Measurements from ENCODE around the gene ZBTB49.

The ZBTB49 gene

GRCh38 chr4:4281787-4282186, 8.3 kb upstream of the ZBTB49 start:
- no peak for FAIRE-seq

- no peak for FAIRE-seq
Measured at GRCh38 chr4:4284827-4285618, 5.0 kb upstream of the ZBTB49 start.

GRCh38 chr4:4288098-4288497, 2.0 kb upstream of the ZBTB49 start:
- no peak for FAIRE-seq

DNA sequence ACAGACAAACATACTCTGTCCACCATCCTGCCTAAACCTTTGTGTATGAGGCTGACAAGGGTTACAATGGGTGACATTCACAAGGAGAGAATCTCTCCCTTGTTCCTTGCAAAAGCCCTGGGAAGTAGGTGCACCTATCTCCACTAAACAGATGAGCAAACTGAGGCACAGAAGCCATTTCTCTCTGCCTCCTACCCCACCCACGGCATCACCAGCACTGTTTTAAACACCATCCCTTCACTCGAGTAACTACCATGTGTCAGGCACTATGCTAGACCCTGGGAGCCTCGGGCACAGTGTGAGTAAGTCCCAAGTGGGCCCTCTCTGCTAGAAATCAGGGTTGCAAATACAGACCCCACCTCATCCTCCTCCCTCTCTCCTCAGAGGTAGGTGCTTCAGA, 996 bp upstream of the ZBTB49 start:
- no peak for FAIRE-seq

DNA sequence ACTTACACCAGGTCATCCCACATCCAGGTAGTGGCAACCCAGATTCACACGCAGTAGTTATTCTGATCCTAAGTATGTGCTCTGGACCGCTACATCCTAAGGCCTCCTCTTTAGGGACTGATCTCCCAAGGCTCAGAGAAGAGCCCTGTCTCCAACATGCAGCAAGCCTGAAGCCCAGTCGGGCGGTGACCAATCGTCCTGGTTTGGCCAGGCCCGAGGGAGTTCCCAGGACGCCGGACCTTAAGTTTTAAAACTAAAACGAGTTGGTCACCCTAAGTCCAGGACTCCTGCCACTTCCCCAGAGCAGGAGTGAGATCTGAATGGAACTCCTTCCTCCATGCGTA, 482 bp upstream of the ZBTB49 start:
- no peak for FAIRE-seq

DNA sequence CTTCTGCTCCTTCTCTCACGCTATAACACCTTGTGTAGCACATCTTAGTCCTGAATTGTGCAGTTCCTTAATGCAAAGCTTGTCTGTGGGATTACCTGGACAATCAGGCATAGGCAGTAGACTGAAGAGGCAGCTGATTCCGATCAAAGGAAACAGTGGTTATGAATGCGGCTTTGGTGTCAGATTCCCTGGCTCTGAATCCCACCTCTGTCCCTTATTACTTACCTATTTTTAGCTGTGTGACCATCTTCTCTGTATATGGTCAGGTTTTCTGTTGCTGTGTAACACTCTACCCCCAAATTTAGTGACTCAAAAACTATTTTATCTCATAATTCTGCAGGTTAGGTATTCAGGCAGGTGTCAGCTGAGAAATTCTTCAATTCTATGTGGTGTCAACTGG, 3.2 kb downstream of the ZBTB49 start:
- no peak for FAIRE-seq

- FAIRE-seq = no peak
Measured at GRCh38 chr4:4296283-4296846, 6.3 kb downstream of the ZBTB49 start.

DNA sequence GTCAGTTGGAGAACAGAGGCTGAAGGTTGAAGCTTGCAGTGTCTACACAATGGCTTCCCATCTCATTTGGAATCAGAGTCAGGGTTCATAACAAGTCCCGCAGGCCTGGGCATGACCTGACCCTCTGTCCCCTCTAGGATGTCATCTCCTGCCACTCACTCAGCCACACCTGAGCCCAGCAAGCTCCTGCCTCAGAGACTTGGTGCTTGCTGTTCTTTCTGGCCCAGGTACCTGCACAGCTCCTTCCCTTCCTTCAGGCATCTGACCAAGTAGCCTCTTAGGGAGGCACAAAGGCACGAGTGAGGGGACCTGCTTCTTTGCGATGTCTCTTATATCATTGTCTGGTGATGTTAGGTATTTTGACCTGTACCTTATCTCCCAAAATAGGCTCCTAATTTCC, 9.0 kb downstream of the ZBTB49 start:
- FAIRE-seq = no peak

DNA sequence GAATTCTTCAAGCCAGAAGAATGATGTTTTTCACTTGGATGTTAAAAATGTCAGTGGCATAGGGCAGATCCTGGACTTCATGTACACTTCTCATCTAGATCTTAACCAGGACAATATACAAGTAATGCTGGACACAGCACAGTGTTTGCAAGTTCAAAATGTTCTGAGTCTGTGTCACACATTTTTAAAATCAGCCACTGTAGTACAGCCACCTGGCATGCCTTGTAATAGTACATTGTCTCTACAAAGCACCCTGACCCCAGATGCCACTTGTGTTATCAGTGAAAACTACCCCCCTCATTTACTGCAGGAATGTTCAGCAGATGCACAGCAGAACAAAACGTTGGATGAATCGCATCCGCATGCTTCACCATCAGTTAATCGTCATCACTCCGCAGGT, 11.9 kb downstream of the ZBTB49 start:
- FAIRE-seq = no peak

DNA sequence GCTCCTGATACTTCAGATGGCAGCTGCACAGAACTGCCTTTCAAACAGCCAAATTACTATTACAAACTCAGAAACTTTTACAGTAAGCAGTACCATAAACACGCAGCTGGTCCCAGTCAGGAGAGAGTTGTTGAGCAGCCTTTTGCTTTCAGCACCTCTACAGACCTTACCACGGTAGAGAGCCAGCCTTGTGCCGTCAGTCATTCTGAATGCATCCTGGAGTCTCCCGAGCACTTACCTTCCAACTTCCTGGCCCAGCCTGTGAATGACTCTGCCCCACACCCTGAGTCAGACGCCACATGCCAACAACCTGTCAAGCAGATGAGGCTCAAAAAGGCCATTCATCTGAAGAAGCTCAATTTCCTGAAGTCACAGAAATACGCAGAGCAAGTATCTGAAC, 12.4 kb downstream of the ZBTB49 start:
- no peak for FAIRE-seq

GRCh38 chr4:4306920-4307319, 16.9 kb downstream of the ZBTB49 start:
- FAIRE-seq = no peak

GRCh38 chr4:4308800-4309441, 18.9 kb downstream of the ZBTB49 start:
- FAIRE-seq = no peak

DNA sequence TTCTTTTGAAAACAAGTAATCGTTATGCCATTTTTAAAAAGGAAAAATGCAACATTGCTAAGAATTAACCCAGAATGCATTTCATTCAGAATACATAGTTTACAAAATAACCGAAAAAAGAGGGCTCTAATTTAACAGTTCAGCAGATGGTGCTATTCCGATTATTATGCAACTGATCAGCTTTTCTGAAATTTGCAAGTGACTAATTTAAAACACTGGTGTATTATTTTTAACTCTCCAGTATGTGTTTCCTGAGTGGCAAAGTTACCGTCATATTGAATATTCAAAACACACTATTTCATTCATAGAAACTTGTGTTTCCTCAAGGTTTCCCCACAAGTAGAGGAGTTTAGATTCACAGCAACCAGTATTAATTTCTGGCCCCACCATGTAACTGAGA, 21.1 kb downstream of the ZBTB49 start:
- no peak for FAIRE-seq

DNA sequence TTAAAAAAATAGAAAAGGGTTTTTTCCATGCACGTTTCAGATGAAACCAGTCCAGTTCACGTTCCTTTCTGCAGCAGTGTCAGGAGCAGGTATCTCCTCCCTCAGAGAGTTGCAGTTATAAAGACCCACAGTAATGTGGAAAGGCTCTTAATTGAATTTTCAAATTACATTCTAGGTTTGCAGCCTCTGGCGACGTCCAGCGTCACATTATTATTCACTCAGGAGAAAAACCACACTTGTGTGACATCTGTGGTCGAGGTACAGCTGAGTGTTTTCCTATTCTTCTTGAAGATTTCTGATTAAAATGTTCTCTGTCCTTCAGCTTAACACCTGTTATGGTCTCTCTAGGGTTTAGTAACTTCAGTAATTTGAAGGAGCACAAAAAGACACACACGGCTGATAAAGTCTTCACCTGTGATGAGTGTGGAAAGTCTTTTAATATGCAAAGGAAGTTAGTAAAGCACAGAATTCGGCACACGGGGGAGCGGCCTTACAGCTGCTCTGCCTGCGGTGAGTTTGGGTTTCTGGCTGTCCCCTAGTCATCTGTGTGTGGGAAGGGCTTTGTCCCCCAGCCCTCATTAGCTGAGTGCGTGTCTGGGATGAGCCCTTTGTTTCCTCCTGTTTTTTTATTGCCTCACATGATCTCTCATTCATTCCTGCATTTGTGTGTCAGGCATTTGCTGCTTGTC, 25.6 kb downstream of the ZBTB49 start:
- FAIRE-seq = no peak

DNA sequence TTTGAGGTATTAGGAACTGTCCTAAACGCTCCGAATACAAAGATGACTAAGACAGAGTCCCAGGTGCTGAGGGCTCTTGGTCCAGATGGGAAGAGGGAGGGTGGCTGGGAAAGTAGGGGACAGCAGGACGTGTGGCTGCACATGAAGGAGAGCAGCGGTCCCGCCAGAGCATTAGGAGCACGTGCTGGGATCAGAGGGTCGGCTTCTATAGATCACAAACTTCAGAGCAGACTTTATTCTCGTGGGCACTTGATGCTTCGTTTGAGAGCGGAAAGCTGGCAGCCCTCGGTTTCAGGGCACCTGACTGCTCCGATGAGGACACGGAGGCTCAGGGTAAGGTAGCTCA, 26.1 kb downstream of the ZBTB49 start:
- no peak for FAIRE-seq

DNA sequence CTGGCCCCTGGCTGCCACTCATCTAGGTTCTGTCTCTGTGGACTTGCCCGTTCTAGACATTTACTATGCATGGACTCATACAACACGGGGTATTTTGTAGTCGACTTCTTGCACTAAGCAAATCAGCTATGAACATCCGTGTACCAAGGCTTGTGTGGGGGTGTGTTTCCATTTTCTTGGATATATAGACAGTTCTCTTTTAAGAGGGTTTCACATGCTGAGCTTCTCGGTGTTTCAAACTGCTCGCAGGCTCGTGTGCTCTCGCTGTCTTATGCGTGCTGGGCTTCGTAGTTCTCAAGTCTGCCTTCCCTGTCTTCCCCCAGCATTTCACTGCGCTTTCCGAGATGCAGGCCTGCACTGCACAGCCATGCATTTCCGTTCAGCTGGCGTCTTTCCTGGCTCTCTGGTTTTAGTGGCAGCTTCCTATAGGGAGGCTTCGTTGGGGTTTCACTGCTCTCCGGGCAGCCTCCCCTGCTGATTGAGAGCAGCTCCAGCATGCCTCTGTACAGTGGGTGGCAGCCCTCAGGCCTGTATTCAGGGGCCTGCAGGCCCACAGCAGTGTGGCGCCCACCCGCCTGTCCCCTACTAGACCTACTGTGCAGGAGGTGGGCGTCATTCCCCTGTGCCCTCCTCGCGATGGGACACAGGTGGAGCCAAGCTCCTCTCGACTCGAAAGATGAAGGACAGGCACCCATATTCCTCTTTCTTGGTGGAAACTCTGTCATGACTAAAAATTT, 27.6 kb downstream of the ZBTB49 start:
- FAIRE-seq = no peak

DNA sequence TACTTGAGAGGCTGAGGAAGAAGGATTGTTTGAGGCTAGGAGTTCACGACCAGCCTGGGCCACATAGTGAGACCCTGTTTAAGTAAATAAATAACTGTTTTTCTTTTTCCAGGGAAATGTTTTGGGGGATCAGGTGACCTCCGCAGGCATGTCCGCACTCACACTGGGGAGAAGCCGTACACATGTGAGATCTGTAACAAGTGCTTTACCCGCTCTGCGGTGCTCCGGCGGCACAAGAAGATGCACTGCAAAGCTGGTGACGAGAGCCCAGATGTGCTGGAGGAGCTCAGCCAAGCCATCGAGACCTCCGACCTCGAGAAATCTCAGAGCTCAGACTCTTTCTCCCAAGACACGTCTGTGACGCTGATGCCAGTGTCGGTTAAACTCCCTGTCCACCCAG, 30.5 kb downstream of the ZBTB49 start:
- no peak for FAIRE-seq

DNA sequence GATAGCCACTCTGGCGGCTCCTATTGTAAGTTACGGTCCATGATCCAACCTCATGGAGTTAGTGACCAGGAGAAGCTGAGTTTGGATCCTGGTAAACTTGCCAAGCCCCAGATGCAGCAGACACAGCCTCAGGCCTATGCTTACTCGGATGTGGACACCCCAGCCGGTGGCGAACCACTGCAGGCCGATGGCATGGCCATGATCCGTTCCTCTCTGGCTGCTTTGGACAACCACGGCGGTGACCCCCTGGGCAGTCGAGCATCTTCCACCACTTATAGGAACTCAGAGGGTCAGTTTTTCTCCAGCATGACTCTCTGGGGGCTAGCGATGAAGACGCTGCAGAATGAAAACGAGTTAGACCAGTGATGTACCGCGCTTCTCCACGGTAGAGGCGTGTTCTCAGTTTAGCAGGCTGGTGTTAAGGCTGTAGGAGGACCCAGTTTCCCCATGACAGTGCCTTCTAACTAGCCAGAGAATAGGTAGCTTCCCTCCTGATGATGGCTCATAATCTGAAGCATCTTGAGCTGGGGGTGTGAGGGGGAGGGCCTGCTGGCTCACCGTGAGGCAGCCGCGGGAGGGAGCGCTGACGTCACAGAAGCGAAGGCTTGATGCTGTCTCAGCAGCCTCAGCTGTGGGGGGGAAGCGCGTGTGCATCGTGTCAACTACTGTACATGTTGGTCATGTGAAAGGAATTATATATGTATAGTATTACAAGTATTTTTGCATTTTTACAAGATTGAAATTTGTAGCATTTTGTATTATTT, 31.1 kb downstream of the ZBTB49 start:
- FAIRE-seq = no peak

DNA sequence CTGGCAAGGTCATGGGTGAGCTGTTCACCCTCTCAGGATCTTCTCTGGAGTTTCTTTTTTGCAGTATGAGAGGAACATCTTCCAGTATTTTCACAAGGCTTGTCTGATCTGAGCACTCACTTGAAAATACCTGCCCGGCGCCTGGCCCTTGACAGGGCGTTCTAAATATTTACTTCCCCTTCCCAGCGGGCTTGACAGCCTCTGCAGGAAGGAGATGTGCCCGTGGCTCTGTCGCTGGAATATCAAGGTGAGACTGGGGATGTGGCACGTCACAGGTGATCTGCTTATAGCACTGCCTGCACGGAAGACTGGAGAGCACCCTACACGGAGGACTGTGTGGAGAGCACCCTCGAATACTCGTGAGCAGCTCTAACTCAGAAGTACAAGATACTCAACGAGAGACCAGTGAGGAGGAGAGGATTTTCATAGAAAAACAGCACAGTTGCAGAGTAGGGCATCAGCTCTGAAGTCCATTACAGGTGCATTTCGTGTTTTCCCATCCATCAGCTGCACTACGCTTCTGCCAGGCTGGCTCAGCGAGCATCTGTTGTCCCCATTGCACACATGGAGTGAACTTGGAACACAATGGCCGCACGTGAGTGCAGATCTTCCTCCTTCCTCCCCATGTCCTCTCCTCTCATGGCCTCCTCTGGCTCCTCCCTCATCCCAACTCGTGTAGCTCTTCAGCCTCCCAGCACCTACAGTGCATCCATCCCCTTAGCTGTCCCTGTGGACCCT, 32.1 kb downstream of the ZBTB49 start:
- FAIRE-seq = no peak

GRCh38 chr4:4323705-4324534, 33.9 kb downstream of the ZBTB49 start:
- no peak for FAIRE-seq

- FAIRE-seq = no peak
Measured at GRCh38 chr4:4325321-4325720, 35.3 kb downstream of the ZBTB49 start.

All from colon (tissue), 2 donors.